NCI-H187 treated with DMSO at 0.1 percent for 48 hours (cell line): ENCODE measurements around the gene RHPN2.
"Not testable (repeated sequence)": the region's sequence is repeated elsewhere in the genome, so short reads cannot be mapped to it uniquely, and the experiment has no call there.

Source experiments
- DNase-seq: peaks from one replicate; lab custom pipeline; 2025; lab: John Stamatoyannopoulos, UW

The RHPN2 gene

DNA sequence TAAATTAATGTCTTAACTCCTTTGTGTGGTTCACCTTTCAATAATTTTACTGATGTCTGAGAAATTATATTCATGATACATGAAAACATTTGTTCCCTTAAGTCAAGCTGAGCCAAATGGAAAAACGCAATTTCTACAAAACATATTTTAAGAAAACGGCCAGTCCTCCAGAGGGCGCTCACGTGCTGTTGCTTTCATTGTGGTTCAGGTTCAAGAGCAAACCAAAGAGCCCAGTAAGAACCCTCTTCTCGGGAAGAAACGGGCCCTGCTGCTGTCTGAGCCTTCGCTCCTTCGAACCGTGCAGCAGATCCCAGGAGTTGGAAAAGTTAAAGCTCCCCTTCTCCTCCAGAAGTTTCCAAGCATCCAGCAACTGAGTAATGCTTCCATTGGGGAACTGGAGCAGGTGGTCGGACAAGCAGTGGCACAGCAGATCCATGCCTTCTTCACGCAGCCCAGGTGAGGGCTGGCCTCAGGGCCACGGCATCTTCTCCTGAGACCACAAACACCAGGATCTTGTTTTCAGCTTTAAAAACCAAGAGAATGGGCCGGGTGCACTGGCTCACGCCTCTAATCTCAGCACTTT is 88.4 kb downstream of the RHPN2 start:
- peak; percentile 29 for DNase-seq

GRCh38 chr19:32971715-32972540 is 92.8 kb downstream of the RHPN2 start, which contains the start of the genes CEP89 and FAAP24:
Gene CEP89, minus strand, starts transcription at chr19:32971958. Its CDS starts 84 bp downstream, at chr19:32971874.
Gene FAAP24, plus strand, starts transcription at chr19:32972242. Its CDS starts 955 bp downstream, at chr19:32973197.
- peak; percentile 97 for DNase-seq

GRCh38 chr19:32971012-32971595 is 93.6 kb downstream of the RHPN2 start:
- no peak for DNase-seq

DNA sequence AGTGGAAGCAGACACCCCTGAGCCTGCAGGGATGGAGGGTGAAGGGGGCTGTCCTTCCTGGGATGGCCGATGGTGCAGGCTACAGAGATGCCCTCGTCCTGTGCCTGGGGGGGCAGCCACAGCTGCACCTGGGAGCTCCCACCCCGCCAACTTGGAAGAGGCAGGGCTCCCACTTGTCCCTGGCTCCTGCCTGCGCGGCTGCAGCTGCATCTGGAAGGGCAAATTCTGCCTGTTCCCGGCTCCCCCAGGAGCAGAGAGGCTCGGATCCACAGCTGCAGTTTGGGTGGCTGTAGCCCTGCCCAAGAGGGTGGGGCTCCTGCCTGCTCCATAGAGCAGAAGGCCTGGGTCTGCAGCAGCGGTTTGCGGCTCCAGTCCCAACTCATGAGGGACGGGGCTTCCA is 95.1 kb downstream of the RHPN2 start:
- no peak for DNase-seq

- no peak for DNase-seq
These were observed 97.9 kb downstream of the RHPN2 start for GRCh38 chr19:32966750-32967149.

GRCh38 chr19:32945260-32945659 is 119.4 kb downstream of the RHPN2 start:
- DNase-seq, result no peak

GRCh38 chr19:32941273-32941672 is 123.4 kb downstream of the RHPN2 start:
- not testable (repeated sequence) for DNase-seq

DNA sequence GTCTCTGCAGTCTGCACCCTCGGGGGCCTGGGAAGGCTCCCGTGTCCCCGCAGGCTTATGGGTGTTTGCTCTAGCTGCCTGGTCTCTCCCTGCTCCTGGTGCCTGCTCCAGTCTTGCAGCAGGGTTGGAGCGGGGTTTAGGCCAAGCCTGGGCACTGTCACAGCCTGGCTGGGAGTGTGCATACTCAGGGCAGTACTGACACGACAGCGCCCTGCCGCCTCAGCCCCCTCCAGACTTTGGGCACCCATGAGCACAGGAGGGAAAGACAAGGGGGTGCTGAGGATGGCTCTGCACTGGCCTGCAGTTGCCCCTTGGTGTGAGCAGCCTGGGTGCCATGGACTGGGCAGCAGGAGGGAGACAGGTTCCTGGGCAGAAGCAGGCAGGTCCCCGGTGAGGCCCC is 128.6 kb downstream of the RHPN2 start:
- no peak for DNase-seq

- DNase-seq, result no peak
These were observed 129.1 kb downstream of the RHPN2 start for GRCh38 chr19:32935629-32936028.

DNA sequence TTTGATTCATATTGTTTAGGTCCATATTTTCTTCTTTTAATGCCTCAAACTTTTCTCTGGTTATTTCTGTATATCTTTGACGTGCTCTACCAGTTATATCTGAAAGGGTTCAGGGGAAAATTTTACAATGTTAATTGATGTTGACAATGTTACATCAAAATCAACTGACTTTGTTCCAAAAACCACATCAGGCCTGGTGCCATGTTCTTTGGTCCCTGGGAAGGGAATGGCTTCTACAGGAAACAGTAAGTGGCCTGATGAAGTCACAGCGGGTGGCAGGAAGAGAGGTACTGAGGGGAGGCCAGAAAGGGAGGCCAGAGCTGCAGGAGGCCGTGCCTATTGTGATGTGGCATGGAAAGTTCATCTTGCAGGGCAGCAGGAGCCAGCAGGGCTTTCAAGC is 131.1 kb downstream of the RHPN2 start:
- no peak for DNase-seq

GRCh38 chr19:32930567-32930966 is 134.1 kb downstream of the RHPN2 start:
- no peak for DNase-seq

GRCh38 chr19:32928806-32929205 is 135.9 kb downstream of the RHPN2 start:
- DNase-seq, result no peak
